Retinal pigment epithelial cell (primary cell): Measurements from ENCODE around the gene TUBB.
"Not testable (repeated sequence)": the region's sequence is repeated elsewhere in the genome, so short reads cannot be mapped to it uniquely, and the experiment has no call there.

Experiments used
- DNase-seq: peaks from one replicate; pipeline ENCODE4 v3.0.0-alpha.2; 2010; ENCODE audit warnings: low read depth
- H3K4me3 ChIP-seq: 2 replicates; pipeline ENCODE4 v1.5.1; 2011; ENCODE audit warnings: mild to moderate bottlenecking, low read length, control low read depth, moderate library complexity
- CTCF ChIP-seq: conservative IDR thresholded peaks from 2 replicates; pipeline ENCODE4 v1.5.1; 2011; ENCODE audit warnings: low read depth, low read length, control low read depth, inconsistent platforms

The TUBB gene

GRCh38 chr6:30757261-30757904, 37.2 kb downstream of the TUBB start:
- H3K4me3 ChIP-seq, result no peak overlapping the region
- no peak for TF ChIP-seq CTCF
- no peak for DNase-seq

DNA sequence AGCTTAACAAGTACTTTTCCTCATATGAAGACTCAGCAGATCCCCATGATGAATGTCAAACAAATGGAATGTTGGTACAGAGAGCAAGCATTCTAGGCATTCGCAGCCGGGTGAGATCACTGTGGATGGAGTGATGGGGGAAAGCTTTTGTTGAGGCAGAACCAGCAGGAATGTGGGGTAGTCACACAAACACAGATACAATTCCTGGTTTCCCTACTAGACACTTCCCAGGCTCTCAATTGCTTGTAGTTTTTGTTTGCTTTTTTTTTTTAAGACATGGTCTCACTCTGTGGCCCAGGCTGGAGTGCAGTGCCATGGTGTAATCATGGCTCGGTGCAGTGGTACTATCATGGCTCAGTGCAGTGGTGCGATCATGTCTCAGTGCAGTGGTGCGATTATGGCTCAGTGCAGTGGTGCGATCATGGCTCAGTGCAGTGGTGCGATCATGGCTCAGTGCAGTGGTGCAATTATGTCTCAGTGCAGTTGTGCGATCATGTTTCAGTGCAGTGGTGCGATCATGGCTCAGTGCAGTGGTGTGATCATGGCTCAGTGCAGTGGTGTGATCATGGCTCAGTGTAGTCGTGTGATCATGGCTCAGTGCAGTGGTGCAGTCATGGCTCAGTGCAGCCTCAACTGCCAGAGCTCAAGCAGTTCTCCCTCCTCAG, 39.6 kb downstream of the TUBB start:
- no peak for TF ChIP-seq CTCF
- peak; percentile 95 for DNase-seq
- H3K4me3 ChIP-seq, result no peak overlapping the region

DNA sequence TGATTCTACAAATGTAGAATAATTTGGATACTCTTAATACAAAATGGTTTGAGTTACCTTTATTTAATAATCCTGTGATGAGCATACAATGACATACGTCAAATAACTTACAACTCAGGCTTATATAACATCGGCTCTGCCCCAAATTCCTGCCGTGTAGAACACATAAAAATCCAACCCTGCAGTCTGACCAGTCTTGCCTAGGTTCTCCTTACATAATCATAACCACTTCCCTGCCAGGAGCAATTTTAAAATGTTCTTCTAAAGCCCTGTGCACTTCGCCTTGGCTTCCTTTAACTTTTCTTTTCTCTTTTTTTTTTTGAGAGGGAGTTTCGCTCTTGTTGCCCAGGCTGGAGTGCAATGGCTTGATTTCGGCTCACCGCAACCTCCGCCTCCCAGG, 40.4 kb downstream of the TUBB start:
- no peak overlapping the region for H3K4me3 ChIP-seq
- TF ChIP-seq CTCF, result no peak
- no peak for DNase-seq

DNA sequence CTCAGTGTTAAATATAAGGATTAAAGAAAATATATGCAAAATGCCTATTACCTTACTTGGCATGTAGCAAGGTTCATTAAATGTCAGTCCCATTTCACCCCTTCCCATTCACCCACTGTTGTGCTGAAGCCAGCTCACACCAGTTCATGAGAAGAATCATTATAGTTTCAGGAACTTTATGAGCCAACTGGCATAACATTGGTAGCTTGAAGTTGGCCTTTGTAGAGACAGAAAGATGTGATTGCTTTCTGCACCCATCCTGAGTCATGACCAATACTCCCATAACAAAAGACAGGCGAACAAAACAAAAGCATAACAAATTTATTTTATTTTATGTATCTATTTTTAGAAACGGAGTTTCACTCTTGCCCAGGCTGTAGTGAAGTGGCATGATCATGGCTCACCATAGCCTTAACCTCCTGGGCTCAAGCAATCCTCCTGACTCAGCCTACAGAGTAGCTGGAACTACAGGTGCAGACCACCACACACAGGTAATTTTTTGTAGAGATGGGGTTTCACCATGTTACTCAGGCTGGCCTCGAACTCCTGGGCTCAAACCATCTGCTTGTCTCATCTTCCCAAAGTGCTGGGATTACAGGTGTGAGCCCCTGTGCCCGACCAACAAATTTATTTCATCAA, 41.8 kb downstream of the TUBB start:
- H3K4me3 ChIP-seq, result no peak overlapping the region
- TF ChIP-seq CTCF, result no peak
- no peak for DNase-seq

- H3K4me3 ChIP-seq, result no peak overlapping the region
- no peak for DNase-seq
- no peak for TF ChIP-seq CTCF
These were observed 43.0 kb downstream of the TUBB start for GRCh38 chr6:30763155-30763617.

- H3K4me3 ChIP-seq, result no peak overlapping the region
- TF ChIP-seq CTCF, result peak; percentile 38
- peak; percentile 93 for DNase-seq
These were observed 43.7 kb downstream of the TUBB start for GRCh38 chr6:30763618-30764489.

DNA sequence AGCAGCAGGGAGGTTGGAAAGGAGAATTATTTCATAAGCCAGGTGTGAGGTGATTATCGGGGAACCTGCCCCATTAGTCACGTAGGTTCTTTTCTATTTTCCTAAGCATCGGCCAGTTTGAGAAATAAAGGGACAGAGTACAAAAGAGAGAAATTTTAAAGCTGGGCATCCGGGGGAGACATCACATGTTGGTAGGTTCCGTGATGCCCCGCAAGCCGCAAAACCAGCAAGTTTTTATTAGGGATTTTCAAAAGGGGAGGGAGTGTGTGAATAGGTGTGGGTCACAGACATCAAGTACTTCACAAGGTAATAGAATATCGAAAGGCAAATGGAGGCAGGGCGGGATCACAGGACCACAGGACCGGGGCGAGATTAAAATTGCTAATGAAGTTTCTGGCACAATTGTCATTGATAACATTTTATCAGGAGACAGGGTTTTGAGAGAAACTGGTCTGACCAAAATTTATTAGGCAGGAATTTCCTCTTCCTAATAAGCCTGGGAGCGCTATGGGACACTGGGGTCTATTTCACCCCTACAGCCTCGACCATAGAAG, 44.4 kb downstream of the TUBB start:
- not testable (repeated sequence) for H3K4me3 ChIP-seq, DNase-seq

DNA sequence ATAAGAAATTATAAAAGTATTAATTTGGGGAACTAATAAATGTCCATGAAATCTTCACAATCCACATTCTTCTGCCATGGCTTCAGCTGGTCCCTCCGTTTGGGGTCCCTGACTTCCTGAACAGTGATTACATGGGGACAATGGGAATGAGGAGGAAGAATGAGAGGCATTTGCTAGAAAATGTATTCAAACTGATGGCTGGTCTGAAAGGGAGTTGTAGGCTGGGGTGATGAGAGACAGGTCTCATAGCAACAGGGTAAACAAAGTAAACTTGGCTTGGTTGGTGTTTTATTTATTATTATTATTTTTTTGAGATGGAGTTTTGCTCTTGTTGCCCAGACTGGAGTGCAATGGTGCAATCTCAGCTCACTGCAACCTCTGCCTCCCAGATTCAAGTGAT, 45.3 kb downstream of the TUBB start:
- not testable (repeated sequence) for DNase-seq, H3K4me3 ChIP-seq
